MM.1S (cell line): ENCODE results near the gene TTLL10.

Experiments used
- CTCF ChIP-seq: fragments of 300-600 bp; sonication (generic); IDR thresholded peaks from 2 replicates; pipeline ENCODE4 v1.5.1; 2016; ENCODE audit warnings: antibody characterized with exemption, low read length, mixed read lengths
- EZH2 ChIP-seq: fragments of 300-600 bp; sonication (generic); optimal IDR thresholded peaks from 2 replicates; pipeline ENCODE3; 2017; ENCODE audit warnings: low read depth, mild to moderate bottlenecking, antibody characterized with exemption, low read length, mixed read lengths

- TF ChIP-seq CTCF (no peak), EZH2 (no peak)
Observed at GRCh38 chr1:1233567-1233892, 59.9 kb downstream of the TTLL10 start.
